GM21529 (cell line): Measurements from ENCODE around the gene ARMC12.
"Not testable (repeated sequence)": the region's sequence is repeated elsewhere in the genome, so short reads cannot be mapped to it uniquely, and the experiment has no call there.

Experiments
- ATAC-seq: cut with Tn5 transposase; IDR thresholded peaks from one replicate; pipeline ENCODE4 v1.9.1; 2021; ENCODE audit not compliant: unreplicated experiment

Gene ARMC12

GRCh38 chr6:35731736-35732532, 4.9 kb upstream of the ARMC12 start:
- ATAC-seq: peak; percentile 51

DNA sequence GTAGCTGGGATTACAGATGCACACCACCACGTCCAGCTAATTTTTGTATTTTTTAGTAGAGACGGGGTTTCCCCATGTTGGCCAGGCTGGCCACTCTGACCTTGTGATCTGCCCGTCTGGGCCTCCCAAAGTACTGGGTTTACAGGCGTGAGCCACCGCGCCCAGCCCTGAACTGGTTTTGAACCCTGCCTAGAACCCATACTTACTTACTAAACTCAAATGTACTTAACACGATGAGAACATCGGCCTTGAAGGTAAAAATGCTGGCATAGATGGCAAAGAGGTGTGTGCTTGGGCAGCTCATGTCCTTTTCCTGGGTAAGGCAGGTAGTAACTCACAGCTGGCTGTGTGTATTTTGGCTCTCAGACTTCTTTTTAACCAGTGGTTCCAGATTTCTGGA, 3.2 kb upstream of the ARMC12 start:
- no peak for ATAC-seq

DNA sequence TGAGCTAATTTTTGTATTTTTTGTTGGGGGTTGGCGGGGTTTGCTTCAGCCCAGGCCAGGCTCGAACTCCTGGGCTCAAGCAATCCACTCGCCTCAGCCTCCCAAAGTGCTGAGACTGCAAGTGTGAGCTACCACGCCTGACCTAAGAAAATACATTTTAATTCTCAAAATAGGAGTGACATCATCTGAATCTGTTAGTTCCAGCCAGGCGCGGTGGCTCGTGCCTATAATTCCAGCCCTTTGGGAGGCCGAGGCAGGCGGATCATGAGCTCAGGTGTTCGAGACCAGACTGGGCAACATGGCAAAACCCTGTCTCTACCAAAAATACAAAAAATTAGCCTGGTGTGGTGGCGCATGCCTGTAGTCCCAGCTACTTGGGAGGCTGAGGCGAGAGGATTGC, 2.5 kb upstream of the ARMC12 start:
- ATAC-seq: not testable (repeated sequence)

DNA sequence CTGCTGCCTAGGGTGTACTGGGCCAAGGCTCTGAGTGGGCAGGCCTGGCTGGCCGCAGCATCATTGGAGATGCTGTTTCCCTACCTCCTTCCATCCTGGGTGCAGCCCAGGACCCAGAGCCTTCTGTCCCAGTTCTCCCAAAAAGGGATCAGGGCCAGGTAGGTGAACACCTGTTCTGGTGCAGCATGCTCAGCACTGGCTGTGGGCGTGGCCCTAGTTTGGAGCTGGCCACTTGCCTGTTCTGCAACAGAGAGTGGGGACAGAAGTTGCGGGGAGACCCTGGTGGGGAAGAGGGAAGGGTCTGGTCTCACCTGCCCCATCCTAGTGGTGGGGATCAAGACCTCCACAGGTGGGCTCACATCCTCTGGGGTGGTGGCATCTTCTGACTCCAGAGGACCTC, 1.4 kb upstream of the ARMC12 start:
- ATAC-seq: no peak

- ATAC-seq: no peak
These were observed 458 bp upstream of the ARMC12 start for GRCh38 chr6:35736253-35736894.

DNA sequence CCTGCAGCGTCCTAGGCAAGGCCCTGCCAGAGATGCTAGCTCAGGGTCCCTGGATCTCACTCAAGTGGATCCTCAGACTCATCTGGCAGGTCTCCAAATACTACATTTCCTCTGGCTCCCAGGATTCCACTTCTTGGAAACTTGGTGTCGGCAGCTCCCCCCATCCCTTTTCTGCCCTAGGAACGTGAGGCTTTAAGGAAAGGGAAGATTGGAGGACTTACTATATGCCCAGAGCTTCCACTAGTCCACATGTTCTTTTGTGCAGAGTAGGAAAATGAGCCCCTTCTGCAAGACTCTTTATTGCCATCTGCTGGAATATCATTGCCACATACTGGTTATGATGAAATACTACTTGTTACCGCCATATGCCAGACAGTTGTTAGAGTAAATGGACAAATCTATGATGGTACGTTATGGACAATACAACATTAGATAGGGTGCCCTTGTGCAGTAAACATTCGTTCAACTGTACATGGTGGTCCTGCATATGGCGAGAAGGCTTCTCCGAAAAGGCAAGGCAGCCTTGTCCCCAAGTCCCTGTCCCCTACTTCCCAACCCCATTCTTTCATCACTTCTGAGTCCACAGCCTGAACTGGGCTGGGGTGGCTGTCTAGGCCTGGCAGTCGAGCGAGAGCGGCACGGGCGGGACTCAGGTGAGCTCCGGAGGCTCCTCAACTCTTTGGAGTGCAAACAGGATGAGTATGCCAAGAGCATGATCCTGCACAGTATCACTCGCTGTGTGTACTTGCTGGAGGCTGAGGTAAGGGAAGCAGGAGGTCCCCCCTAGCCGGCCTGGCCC, 780 bp downstream of the ARMC12 start:
- no peak for ATAC-seq

DNA sequence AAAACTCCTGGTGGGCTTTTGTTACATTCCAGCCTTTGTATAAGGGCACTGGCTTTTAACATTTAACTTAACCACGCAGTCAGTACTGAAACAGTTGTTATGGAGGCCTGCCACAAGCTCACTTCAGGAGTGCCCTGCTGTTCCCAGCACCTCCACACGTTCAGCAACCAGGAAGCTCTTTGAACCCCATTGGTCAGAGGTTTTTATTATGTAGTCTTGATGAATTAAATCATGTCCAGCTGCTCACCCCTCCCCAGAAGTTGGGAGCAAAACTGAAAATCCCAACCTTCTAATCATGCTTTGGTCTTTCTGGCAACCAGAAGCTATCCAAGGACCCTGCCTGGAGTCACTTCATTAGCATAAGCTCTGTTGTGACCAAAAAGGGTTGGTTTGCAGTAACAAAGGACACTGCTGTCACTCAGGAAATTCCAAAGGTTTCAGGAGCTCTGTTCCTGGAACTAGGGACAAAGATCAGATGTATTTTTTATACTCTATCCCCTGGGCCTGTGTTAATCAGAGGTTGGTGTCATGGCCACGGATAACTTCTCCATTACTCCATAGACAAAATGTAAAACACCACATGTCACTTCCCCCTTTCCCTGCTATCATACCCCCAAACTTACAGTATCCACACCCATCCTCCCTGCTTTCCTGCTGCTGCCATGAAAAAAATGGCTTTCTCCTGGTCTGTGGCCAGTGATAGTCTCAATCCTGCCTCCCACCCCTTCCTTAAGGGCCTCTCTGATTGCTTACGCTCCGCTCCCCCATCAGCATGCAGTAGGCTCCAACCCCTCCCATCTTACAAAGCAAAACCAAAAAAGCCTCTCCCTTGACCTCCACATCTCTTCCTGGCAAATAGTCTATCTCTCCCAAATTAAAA, 3.1 kb downstream of the ARMC12 start:
- no peak for ATAC-seq

DNA sequence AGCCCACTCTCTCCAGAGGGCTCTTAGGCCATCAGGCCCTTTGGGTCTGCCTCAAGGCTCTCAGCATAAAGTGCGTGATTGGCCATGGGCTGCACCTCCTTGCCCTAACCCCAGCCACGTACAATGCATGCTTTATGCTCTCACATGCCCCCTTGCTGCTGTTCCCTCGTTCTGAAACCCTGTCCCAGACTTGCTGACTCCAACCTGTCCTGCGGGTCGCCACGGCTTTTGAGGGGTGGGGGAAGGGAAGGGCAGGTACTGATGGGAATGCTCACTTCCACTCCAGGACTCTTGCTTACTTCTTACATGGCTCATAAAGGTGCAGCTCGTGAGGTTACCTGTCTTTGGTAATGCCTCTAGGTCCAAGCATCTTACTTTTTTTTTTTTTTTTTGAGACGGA, 6.0 kb downstream of the ARMC12 start:
- ATAC-seq: no peak

DNA sequence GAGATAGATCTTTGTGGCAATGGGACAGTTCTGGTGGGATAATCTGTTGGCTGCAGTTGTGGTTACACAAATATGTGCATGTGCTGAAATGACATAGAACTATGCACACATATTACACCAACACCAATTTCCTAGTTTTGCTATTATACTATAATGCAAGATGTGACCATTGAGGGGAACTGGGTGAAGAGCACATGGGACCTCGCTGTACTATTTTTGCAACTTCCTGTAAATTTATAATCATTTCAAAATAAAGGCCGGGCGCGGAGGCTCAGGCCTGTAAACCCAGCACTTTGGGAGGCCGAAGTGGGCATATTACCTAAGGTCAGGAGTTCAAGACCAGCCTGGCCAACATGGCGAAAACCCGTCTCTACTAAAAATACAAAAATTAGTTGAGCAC, 8.7 kb downstream of the ARMC12 start:
- ATAC-seq: no peak

- no peak for ATAC-seq
These were observed 9.7 kb downstream of the ARMC12 start for GRCh38 chr6:35746516-35746915.

DNA sequence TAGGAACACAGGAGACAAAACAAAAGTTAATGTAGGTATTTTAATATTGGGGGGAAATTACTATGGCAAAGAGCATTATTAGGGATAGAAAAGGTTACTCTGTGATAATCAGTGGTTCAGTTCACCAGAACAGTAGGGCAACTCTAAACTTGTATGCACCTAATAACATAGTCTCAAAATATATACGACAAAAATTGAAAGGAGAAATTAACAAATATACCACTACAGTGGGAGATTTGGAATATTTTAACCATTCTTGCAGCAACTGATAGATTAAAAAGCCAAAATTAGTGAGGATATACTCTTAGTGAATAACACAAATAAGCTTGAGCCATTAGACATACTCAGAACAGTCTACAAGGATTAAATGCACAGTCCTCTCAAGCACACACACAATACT, 11.0 kb downstream of the ARMC12 start:
- no peak for ATAC-seq

DNA sequence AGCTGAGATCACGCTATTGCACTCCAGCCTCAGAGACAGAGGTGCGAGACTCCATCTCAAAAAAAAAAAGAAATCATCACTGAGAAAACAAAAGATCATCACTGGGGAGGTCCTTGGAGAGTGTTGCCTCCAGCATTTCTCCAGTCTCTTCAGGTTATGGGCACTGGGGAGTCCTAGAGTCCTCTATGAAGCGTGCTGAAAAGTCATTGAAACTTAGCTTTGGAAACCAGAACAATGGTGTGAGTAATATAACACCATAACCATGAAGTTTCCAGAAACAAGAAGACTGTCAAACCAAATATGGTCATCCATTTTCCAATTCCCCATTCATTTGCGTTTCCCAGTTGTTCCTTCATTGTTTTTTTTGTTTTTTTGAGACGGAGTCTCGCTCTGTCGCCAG, 13.7 kb downstream of the ARMC12 start:
- no peak for ATAC-seq

DNA sequence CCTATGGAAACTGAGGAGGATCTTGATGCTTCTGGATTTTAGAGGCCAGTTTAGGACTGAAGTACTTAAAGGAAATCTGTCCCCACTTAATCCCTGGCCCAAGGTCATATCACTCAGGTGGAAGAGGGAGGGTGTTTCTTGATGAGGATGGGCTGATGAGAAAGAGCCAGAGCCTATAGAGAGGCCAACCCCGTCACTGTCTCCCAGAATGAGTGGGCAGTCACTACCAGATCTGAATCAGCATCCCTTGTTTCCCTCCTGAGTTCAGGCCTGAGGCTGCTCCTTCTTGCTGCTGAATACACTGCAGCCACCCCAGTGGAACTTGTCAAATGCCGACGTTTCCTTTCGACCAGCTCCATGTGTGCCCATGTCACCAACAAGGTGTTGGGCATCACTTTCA, 14.8 kb downstream of the ARMC12 start:
- ATAC-seq: no peak

- no peak for ATAC-seq
These were observed 15.5 kb downstream of the ARMC12 start for GRCh38 chr6:35752330-35752729.

DNA sequence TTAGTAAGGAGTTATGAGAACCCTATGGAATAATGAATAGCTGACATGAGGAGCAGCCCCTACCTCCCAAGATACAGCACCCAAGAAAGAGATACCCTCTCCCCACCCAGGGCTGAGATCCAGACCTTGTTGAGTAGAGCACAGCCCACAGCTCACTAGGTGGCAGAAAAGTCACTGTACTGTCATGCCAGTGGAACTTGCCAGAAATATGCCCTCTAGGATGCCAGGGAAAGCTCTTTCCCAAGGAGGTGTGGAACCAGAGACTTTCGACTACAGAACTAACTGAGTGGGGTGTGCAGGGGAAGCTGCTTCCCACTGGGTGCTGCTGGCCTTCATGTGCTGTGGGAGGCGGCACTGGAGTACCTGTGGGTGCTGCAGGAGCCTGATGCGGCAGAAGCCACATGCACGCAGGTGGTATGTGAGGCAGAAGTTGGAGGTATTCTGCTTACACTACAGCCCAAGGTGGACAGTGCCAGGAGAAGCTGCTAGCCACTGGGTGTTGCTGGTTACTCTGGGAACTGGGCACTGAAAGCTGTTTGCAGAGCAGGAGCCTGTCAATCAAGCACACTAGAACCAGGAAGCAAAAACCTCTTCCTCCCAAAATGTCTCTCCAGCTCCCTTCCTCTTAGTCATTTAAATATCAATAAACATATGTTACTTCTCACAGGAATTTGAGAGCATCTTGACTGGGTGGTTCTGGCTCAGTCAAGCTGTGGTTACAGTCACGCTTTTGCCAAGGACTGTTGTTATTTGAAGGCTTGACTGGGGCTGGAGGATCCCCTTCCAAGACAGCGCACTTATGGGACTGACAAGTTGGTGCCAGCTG, 17.8 kb downstream of the ARMC12 start:
- no peak for ATAC-seq

DNA sequence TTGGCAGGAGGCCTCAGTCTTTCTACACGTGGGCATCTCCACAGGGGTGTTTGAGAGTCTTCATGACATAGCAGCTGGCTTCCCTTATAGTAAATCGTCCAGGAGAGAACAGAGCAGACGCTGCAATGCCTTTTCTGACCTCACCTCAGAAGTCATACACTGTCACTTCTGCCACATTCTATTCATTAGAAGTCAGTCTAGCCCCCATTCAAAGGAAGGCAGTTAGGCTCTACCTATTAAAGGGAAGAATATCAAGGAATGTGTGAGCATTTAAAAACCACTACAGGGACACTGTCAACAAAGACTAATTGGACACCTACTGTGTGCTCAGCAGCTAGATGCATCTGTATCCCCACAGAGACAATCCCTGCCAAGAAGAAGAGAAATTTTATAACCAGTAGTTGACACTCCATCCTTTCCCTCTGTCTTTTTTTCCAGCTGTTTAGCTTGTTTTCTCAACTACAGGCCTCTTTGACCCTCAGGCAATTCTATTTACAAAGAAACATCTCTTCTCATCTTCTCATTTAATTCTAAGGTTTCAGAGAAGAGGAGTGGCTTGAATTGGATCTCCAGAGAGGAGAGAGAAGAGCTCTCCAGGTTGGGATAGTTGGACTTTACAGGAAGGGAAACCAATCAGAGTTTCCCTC, 18.6 kb downstream of the ARMC12 start:
- ATAC-seq: no peak

DNA sequence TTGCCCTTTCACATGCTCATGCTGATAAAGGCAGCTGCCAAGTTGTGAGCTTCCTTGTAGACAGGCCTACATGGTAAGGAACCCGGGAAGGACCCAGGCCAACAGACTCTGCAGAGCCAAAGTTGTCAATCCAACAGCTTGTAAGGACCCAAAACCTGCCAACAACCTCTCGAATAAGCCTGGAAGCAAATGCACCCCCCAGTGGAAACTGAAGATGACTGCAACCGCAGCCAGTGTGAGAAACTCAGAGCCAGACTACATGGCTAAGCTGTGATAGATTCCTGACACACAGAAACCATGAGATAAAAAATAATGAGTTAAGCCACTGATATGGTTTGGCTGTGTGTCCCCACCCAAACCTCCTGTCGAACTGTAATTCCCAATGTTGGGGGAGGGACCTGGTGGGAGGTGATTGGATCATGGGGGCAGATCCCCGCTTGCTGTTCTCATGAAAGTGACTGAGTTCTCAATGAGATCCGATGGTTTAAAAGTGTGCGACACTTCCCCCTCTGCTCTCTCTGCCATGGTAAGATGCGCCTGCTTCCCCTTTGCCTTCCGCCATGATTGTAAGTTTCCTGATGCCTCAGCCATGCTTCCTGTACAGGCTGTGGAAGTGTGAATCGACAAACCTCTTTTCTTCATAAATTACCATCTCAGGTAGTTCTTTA, 20.8 kb downstream of the ARMC12 start:
- no peak for ATAC-seq

GRCh38 chr6:35759426-35759825, 22.6 kb downstream of the ARMC12 start:
- ATAC-seq: no peak

- ATAC-seq: no peak
These were observed 28.9 kb downstream of the ARMC12 start for GRCh38 chr6:35765739-35766138.
